Purkinje cell (primary cell): Measurements from ENCODE around the gene MRPL46. TPM values are rescaled to one million over a fixed set of nuclear protein-coding genes. Genes with fewer than 3 reads are reported as not detected.

ENCODE experiments used
- polyA plus RNA-seq: library from polyadenylated mRNA; unstranded; fragments of >200 nt; fragmentation: Nextera tagmentation; gene quantifications from 2 replicates; pipeline ENCODE4 v1.2.1, GENCODE V29; 2014

The MRPL46 gene
- 36.4 and 42.7 TPM in 2 replicates for polyA plus RNA-seq

GRCh38 chr15:88467073-88467934, at the start of gene MRPL46, which contains the start of gene MRPS11:
Gene MRPL46, minus strand, starts transcription at chr15:88467388. Its CDS starts 11 bp downstream, at chr15:88467377.
Gene MRPS11, plus strand, starts transcription at chr15:88467708. Its CDS starts 10 bp downstream, at chr15:88467718.

Other genes starting within 250 kb of the MRPL46 start
- gene NTRK3, start 210.6 kb downstream of the MRPL46 start, polyA plus RNA-seq: 20.6 and 23.4 TPM in 2 replicates
- gene MRPS11, start 320 bp upstream of the MRPL46 start, polyA plus RNA-seq: 74.9 and 84.9 TPM in 2 replicates
- 1.4 and 2.1 TPM in 2 replicates for gene DET1, start 79.3 kb upstream of the MRPL46 start, polyA plus RNA-seq
- gene AEN, start 154.0 kb upstream of the MRPL46 start, polyA plus RNA-seq: 3.6 and 4.6 TPM in 2 replicates
- gene ISG20, start 171.6 kb upstream of the MRPL46 start, polyA plus RNA-seq: 3.4 TPM in 1 of 2 replicates, not detected in the other